Omental fat pad (tissue), 4 donors: ENCODE results near the gene RBM19. TPM values are rescaled to one million over a fixed set of nuclear protein-coding genes. Genes with fewer than 3 reads are reported as not detected.

Experiments
- ATAC-seq: fragments of 150-250 bp; one replicate; pipeline ENCODE4 v1.9.1; 2016; ENCODE audit warnings: mild to moderate bottlenecking, moderate library complexity; ENCODE audit not compliant: low FRiP score
- DNase-seq: peaks from one replicate; pipeline ENCODE4 v3.0.0-alpha.2; 2019; ENCODE audit warnings: low spot score
- CTCF ChIP-seq, 3 donors: fragments of 450-650 bp; IDR thresholded peaks; one replicate each; pipeline ENCODE4 v1.5.1; 2016 to 2017; ENCODE audit warnings: antibody characterized with exemption in 3 of 3, mild to moderate bottlenecking in 3 of 3, moderate library complexity in 2 of 3
- total RNA-seq, 4 donors: library from RNA; depleted of rRNA; stranded (reverse); fragments of >200 nt; gene quantifications; one replicate each; pipeline ENCODE4 v1.1.0, GENCODE V29; 2016

RBM19 gene
- total RNA-seq, 4 donors from 2014 or later, result 24.3 to 41.6 (median 28.7) TPM

GRCh38 chr12:113987261-113988063 lies 21.3 kb upstream of the RBM19 start:
- ATAC-seq, result no peak
- DNase-seq, result no peak
- TF ChIP-seq CTCF (IDR thresholded peaks at IDR 0.05), result no peak

GRCh38 chr12:113984464-113984863 lies 18.3 kb upstream of the RBM19 start:
- no peak for TF ChIP-seq CTCF (IDR thresholded peaks at IDR 0.05)
- no peak for ATAC-seq
- DNase-seq, result no peak

GRCh38 chr12:113983777-113984448 lies 17.8 kb upstream of the RBM19 start:
- TF ChIP-seq CTCF (IDR thresholded peaks at IDR 0.05), result no peak
- no peak for DNase-seq
- ATAC-seq, result no peak

- DNase-seq (no peak), ATAC-seq (no peak)
- TF ChIP-seq CTCF (IDR thresholded peaks at IDR 0.05), result no peak
These were observed 17.1 kb upstream of the RBM19 start for GRCh38 chr12:113983265-113983664.

- ATAC-seq (no peak), DNase-seq (no peak)
- no peak for TF ChIP-seq CTCF (IDR thresholded peaks at IDR 0.05)
These were observed 15.8 kb upstream of the RBM19 start for GRCh38 chr12:113981876-113982275.

GRCh38 chr12:113980537-113981337 lies 14.6 kb upstream of the RBM19 start:
- DNase-seq (no peak), ATAC-seq (no peak)
- peak in 2 of 3 donors; percentile 63 to 71 for TF ChIP-seq CTCF (IDR thresholded peaks at IDR 0.05)
